ENCODE data around the gene GGCT.

GGCT gene

GRCh38 chr7:30468041-30468440, 36.6 kb downstream of the GGCT start:
- DNase-seq (ENCODE audit: insufficient read length, low spot score) (no peak), FAIRE-seq (no peak)
- TF ChIP-seq POLR2AphosphoS5 (IDR thresholded peaks at IDR 0.05; ENCODE audit: low read depth, low read length) (no peak), PAX5 (IDR thresholded peaks at IDR 0.05; ENCODE audit: insufficient read depth, low read length, severe bottlenecking) (no peak), POU2F2 (IDR thresholded peaks at IDR 0.05; ENCODE audit: low read depth, low read length) (no peak), TAF1 (IDR thresholded peaks at IDR 0.05; ENCODE audit: low read depth, low read length) (no peak), POLR2A (IDR thresholded peaks at IDR 0.05; ENCODE audit: low read depth, low read length) (no peak), SPI1 (IDR thresholded peaks at IDR 0.05; ENCODE audit: low read depth, low read length) (no peak)

- no peak for TF ChIP-seq SPI1 (IDR thresholded peaks at IDR 0.05; ENCODE audit: low read depth, low read length)
- TF ChIP-seq POLR2A (IDR thresholded peaks at IDR 0.05; ENCODE audit: low read depth, low read length), result no peak
- no peak for TF ChIP-seq PAX5 (IDR thresholded peaks at IDR 0.05; ENCODE audit: insufficient read depth, low read length, severe bottlenecking)
- TF ChIP-seq POU2F2 (IDR thresholded peaks at IDR 0.05; ENCODE audit: low read depth, low read length), result no peak
- no peak for TF ChIP-seq TAF1 (IDR thresholded peaks at IDR 0.05; ENCODE audit: low read depth, low read length)
- TF ChIP-seq POLR2AphosphoS5 (IDR thresholded peaks at IDR 0.05; ENCODE audit: low read depth, low read length), result no peak
- FAIRE-seq (no peak), DNase-seq (ENCODE audit: insufficient read length, low spot score) (no peak)
Measured at GRCh38 chr7:30467271-30467670, 37.4 kb downstream of the GGCT start.

- no peak for FAIRE-seq
- TF ChIP-seq SPI1 (IDR thresholded peaks at IDR 0.05; ENCODE audit: low read depth, low read length) (no peak), POU2F2 (IDR thresholded peaks at IDR 0.05; ENCODE audit: low read depth, low read length) (no peak), POLR2A (IDR thresholded peaks at IDR 0.05; ENCODE audit: low read depth, low read length) (no peak), PAX5 (IDR thresholded peaks at IDR 0.05; ENCODE audit: insufficient read depth, low read length, severe bottlenecking) (no peak), TAF1 (IDR thresholded peaks at IDR 0.05; ENCODE audit: low read depth, low read length) (no peak), POLR2AphosphoS5 (IDR thresholded peaks at IDR 0.05; ENCODE audit: low read depth, low read length) (no peak)
- DNase-seq (ENCODE audit: insufficient read length, low spot score), result no peak
Measured at GRCh38 chr7:30466266-30466665, 38.4 kb downstream of the GGCT start.

- DNase-seq (ENCODE audit: insufficient read length, low spot score), result no peak
- TF ChIP-seq SPI1 (IDR thresholded peaks at IDR 0.05; ENCODE audit: low read depth, low read length), result no peak
- TF ChIP-seq POU2F2 (IDR thresholded peaks at IDR 0.05; ENCODE audit: low read depth, low read length), result no peak
- no peak for TF ChIP-seq POLR2A (IDR thresholded peaks at IDR 0.05; ENCODE audit: low read depth, low read length)
- no peak for FAIRE-seq
Measured at GRCh38 chr7:30465811-30466180, 38.8 kb downstream of the GGCT start.

GRCh38 chr7:30465046-30465810, 39.4 kb downstream of the GGCT start:
- DNase-seq (ENCODE audit: insufficient read length, low spot score) (no peak), FAIRE-seq (no peak)
- TF ChIP-seq POU2F2 (IDR thresholded peaks at IDR 0.05; ENCODE audit: low read depth, low read length) (no peak), POLR2AphosphoS5 (IDR thresholded peaks at IDR 0.05; ENCODE audit: low read depth, low read length) (no peak), POLR2A (IDR thresholded peaks at IDR 0.05; ENCODE audit: low read depth, low read length) (no peak), TAF1 (IDR thresholded peaks at IDR 0.05; ENCODE audit: low read depth, low read length) (no peak), PAX5 (IDR thresholded peaks at IDR 0.05; ENCODE audit: insufficient read depth, low read length, severe bottlenecking) (no peak), SPI1 (IDR thresholded peaks at IDR 0.05; ENCODE audit: low read depth, low read length) (no peak)

- DNase-seq (ENCODE audit: insufficient read length, low spot score) (no peak), FAIRE-seq (peak; percentile 76)
- TF ChIP-seq POLR2AphosphoS5 (IDR thresholded peaks at IDR 0.05; ENCODE audit: low read depth, low read length) (no peak), PAX5 (IDR thresholded peaks at IDR 0.05; ENCODE audit: insufficient read depth, low read length, severe bottlenecking) (no peak), SPI1 (IDR thresholded peaks at IDR 0.05; ENCODE audit: low read depth, low read length) (peak; percentile 59), POU2F2 (IDR thresholded peaks at IDR 0.05; ENCODE audit: low read depth, low read length) (no peak)
Measured at GRCh38 chr7:30464231-30464671, 40.4 kb downstream of the GGCT start.

- FAIRE-seq (no peak), DNase-seq (ENCODE audit: insufficient read length, low spot score) (no peak)
- no peak for TF ChIP-seq POLR2AphosphoS5 (IDR thresholded peaks at IDR 0.05; ENCODE audit: low read depth, low read length)
- no peak for TF ChIP-seq PAX5 (IDR thresholded peaks at IDR 0.05; ENCODE audit: insufficient read depth, low read length, severe bottlenecking)
- TF ChIP-seq POLR2A (IDR thresholded peaks at IDR 0.05; ENCODE audit: low read depth, low read length), result no peak
- peak; percentile 28; the same call in 1 of the 2 replicates for TF ChIP-seq POU2F2 (IDR thresholded peaks at IDR 0.05; ENCODE audit: low read depth, low read length)
- TF ChIP-seq SPI1 (IDR thresholded peaks at IDR 0.05; ENCODE audit: low read depth, low read length), result no peak; the same call in 1 of the 2 replicates
- no peak for TF ChIP-seq TAF1 (IDR thresholded peaks at IDR 0.05; ENCODE audit: low read depth, low read length)
Measured at GRCh38 chr7:30463405-30464145, 41.1 kb downstream of the GGCT start.

- peak; percentile 20 for FAIRE-seq
- TF ChIP-seq POLR2A (IDR thresholded peaks at IDR 0.05; ENCODE audit: low read depth, low read length) (no peak), PAX5 (IDR thresholded peaks at IDR 0.05; ENCODE audit: insufficient read depth, low read length, severe bottlenecking) (no peak), TAF1 (IDR thresholded peaks at IDR 0.05; ENCODE audit: low read depth, low read length) (no peak), POU2F2 (IDR thresholded peaks at IDR 0.05; ENCODE audit: low read depth, low read length) (no peak), SPI1 (IDR thresholded peaks at IDR 0.05; ENCODE audit: low read depth, low read length) (no peak), POLR2AphosphoS5 (IDR thresholded peaks at IDR 0.05; ENCODE audit: low read depth, low read length) (no peak)
- no peak for DNase-seq (ENCODE audit: insufficient read length, low spot score)
Measured at GRCh38 chr7:30462179-30462578, 42.5 kb downstream of the GGCT start.

GRCh38 chr7:30460246-30460633, 44.4 kb downstream of the GGCT start:
- no peak for FAIRE-seq
- TF ChIP-seq PAX5 (IDR thresholded peaks at IDR 0.05; ENCODE audit: insufficient read depth, low read length, severe bottlenecking), result no peak
- no peak for TF ChIP-seq POLR2A (IDR thresholded peaks at IDR 0.05; ENCODE audit: low read depth, low read length)
- no peak for TF ChIP-seq TAF1 (IDR thresholded peaks at IDR 0.05; ENCODE audit: low read depth, low read length)
- TF ChIP-seq SPI1 (IDR thresholded peaks at IDR 0.05; ENCODE audit: low read depth, low read length), result no peak
- TF ChIP-seq POU2F2 (IDR thresholded peaks at IDR 0.05; ENCODE audit: low read depth, low read length), result no peak
- no peak for TF ChIP-seq POLR2AphosphoS5 (IDR thresholded peaks at IDR 0.05; ENCODE audit: low read depth, low read length)
- DNase-seq (ENCODE audit: insufficient read length, low spot score), result no peak
